Measurements from ENCODE around the gene RUNDC1.

Gene RUNDC1

DNA sequence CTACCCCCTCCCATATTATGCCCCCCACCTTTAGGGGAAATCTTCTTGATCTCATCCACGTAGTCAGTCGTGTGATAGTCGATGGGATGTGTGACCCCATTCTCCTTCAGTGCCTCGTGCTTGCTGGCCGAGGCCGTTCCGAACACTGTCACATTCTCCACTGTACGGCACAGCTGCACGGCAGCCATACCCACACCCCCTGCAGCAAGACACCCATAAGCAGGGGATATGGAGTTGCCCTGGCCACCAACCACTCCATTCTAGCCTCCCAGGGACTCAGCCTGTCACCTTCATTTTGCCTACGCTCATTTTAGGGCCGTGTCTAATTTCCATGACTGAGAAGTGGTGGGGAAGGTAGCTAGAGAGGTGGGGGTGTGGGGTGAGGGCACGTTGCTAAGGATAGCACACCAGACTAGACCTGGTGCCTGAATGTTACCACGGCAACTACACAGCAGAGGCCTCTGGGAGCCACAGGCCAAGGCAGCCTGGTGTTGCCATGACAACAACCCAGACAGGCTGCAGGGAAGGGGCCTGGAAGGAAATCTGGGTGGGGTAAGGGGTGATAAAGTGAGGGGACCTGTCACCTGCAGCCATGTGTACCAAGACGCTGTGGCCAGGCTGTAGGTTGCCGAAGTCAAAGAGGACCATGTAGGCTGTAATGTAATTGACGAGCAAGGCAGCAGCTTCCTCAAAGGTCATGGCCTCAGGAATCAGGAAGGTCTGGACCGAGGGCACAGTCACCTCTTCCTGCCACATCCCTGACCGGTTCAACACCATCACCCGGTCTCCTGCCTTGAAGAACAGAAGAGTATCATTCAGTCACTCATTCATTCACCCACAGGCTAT, 37.9 kb downstream of the RUNDC1 start:
- no peak for DNase-seq (ENCODE audit: low read depth in 2 of 3, low spot score in 1 of 3)

DNA sequence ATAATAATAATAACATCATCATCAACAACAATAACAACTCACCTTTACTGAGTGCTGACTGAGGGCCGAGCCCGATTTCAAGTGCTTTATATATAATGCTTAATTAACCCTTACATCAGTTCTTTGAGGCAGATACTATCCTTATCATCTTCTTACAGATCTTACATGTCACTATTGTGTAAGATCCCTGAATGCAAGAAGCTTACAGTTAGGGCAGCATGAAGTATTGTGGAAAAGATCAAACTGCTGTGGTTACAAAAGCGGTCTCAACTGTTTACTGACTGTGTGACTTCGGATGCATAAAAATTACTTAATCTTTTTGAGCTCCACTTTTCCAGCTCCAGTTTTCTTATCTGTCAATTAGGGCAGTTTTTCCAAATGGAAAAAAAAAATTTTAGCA, 38.6 kb downstream of the RUNDC1 start:
- DNase-seq (ENCODE audit: low read depth in 2 of 3, low spot score in 1 of 3): no peak

DNA sequence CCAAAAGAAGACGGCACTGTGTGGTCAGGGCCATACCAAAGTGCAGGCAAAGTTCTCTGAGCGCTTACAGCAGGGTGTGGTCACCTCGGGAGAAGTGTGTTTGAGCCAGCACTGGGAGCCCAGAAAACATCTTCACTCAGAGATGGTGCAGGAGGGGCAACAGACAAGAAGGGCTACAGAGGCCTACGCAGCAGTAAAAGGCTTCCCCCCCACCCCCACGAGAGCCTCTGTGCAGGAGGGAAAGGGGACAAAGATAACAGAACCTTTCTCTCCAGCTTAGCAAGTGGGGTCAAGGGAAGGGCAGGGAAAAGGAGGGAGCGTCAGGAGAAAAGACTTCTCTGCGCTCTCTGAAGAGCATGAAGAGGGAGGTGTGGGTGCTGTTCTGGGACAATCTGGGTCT, 39.1 kb downstream of the RUNDC1 start:
- DNase-seq (ENCODE audit: low read depth in 2 of 3, low spot score in 1 of 3): no peak

DNA sequence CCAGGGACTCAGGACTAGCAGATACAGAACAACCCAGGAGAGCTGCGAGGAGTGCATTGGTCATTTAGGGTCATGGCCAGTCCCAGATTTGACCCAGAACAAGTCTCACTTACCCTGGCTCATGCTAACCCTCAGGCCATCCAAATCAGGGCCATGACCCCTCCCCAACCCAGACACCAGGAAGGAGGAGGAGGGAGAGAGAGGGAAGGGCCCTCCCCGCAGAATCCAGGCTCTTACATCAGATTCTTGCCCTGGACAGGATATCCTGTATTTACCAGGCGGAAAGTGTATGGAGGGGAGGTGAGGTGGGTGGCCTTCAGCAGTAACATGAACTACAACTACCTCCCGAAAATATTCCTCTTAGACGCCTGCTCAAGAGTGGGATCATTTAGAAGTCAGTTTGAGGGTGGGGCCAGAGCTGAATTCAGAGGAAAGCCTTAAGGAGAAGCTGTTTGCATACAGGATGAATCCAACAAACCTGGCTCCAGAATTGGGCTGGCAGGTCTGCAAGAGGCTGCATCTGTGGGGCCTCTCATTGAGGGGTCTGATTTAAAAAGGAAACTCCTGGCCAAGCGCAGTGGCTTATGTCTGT, 39.8 kb downstream of the RUNDC1 start:
- no peak for DNase-seq (ENCODE audit: low read depth in 2 of 3, low spot score in 1 of 3)

DNA sequence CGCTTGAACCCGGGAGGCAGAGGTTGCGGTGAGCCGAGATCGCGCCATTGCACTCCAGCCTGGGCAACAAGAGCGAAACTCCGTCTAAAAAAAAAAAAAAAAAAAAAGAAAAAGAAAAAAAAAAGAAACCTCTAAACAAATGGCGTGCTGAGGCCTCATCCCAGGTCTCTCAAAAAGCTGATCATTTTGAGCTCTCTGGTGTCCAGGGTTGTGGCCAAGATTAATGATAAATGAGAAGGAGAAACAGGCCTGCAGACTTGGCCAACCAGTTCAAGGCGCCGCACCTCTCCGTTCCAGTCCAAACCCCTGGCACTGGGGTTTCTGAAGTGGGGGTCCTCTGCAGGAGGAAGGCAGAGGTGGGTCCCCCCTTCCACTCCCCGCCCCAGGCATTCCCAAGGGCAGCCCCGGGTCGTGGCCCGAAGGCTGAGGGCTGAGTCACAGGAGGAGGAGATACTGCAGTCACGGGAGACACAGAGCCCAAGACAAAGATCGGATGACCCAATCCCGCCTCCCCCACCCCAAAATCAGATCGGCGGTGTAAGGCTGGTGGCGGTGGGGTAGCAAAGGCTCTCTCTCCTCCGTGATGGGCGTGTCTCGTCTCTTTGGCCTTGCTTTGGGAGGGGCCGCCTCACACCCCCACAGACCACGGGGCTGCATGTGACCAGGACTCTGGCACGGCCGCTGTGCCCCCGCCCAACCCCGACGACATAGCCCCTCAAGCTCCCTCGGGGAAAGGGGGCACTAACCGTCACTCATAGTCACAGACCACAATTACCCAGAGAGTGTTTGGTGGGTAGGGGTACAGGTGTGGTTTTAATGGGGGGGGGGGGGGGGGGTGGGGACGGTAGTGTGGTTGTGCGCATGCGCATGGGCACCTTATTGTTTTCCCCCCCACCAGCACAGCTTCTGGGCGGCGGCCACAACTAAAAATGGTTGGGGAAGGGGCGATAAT, 40.7 kb downstream of the RUNDC1 start:
- no peak for DNase-seq (ENCODE audit: low read depth in 2 of 3, low spot score in 1 of 3)

DNA sequence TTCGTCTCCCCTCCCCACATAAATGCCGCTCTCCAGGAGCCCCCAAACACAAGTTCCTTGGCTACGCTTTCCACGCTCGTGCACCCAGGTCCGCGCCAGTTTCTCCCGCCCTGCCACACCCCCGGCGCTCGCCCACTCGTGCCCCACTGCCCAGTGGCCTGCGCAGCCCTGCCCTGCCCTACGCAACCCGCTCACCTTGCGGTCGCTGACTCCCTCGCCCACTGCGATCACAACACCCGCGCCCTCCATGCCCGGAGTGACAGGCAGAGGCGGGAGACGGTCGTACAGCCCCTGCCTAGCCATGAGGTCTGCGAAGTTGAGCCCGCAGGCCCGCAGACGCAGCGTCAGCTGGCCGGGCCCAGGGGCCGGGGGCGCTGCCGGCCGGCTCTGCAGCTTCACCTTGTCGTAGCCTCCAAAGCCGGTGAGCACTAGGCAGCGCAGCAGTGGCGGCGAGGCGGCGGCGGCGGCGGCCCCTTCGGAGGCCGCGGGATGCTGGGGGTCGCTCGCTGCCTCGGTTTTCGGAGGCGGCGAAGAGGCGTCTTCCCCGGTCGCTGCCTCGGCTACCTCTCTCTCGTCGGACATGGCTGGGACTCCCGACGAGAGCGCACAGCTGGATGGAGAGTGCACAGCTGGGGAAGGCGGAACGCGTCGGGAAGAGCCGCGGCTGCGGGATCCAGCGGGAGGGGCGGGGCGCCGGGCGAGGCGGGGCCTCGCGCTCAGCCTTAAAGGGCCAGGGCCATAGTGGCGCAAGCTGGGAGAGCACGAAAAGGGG, 41.6 kb downstream of the RUNDC1 start, which contains the start of gene VAT1:
TSS of gene VAT1 (minus strand) at position 645 of the 772 bp plus-strand sequence. CDS start at position 582, 63 bp downstream.
- DNase-seq (ENCODE audit: low read depth in 2 of 3, low spot score in 1 of 3): peak in 2 of 3 donors; percentile 47 to 67

DNA sequence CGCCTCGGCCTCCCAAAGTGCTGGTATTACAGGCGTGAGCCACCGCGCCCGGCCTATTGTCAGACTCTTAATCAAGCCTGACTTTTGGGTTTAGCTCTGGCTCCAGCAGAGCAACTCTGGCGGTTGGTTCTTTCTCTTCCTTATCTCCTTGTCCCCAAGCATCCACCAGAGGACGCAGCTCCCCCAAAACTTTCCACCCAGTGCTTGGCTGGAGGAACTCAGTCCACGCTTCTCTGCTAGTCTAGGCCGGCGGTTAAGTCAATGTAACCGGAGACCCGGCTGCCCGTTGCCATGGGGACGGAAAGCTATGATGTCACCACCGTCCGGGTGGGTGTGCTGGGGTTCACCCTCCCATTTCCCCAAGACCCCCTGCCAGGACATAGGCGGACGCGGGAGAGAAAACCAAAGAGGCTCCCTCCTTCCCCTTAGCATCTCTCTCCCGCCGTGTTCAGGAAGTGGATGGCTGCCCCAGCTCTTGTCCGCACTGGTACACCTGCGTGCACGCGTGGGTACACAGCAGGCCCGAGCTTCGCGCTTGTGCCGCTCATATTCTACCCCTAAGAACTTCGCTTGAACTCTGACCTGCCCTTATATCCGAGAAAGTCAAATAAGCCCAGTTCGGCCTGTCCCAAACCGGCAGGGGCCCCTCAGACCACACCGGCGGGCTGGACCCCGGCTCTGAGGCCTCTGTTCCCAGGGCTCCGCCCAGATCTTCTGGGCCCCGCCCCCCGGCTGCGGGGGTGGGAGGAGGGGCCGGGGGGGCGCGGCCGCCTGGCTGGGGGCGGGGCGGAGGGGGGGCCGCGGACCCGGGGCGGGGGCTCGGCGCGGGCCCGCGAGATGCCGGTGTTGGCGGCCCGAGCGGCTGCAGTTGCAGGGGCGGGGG, 44.3 kb downstream of the RUNDC1 start, which contains the start of gene RND2:
TSS of gene RND2 (plus strand) at position 825 of the 883 bp plus-strand sequence. CDS start 117 bp downstream, outside the sequence.
- DNase-seq (ENCODE audit: low read depth in 2 of 3, low spot score in 1 of 3): peak; percentile 61 to 74 (median 70)

DNA sequence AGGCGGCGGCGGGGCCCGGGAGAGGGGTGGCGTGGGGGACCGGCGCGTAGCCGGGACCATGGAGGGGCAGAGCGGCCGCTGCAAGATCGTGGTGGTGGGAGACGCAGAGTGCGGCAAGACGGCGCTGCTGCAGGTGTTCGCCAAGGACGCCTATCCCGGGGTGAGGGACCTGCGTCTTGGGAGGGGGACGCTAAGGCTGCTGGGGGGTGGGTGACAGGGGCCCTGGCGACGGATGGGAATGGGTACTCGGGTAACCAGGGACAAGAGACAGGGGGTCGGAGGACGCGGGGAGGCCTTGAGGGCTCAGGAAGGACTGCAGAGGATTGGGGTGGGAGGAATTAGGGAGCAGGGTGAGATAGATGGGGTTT, 44.9 kb downstream of the RUNDC1 start:
- no peak for DNase-seq (ENCODE audit: low read depth in 2 of 3, low spot score in 1 of 3)

DNA sequence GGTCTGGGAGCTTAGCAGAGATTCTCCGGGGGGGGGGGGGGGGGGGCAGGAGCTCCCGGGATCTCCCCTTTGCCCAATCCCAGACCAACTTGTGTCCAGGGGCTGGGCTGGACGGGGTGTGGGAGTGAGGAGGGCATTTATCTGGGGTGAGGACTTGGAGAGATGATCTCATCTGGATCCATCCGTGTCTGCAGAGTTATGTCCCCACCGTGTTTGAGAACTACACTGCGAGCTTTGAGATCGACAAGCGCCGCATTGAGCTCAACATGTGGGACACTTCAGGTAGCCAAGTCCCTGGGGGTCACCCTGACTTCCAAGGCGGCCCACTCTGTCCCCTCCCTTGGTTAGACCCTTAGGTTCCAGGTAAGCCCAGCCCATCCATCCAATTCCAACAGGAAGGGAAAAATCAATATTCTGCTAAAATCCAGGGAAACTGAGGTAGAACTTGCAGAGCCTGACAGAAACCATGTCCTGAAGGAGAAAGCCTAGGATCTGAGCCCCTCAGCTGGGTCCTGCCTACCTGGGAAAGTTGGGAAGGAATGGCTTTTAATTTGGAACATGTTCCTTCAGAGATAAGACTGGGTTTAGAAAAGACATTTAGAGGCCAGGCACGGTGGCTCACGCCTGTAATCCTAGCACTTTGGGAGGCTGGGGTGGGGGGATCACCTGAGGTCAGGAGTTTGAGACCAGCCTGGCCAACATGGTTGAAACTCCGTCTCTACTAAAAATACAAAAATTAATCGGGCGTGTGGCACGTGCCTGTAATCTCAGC, 45.6 kb downstream of the RUNDC1 start:
- DNase-seq (ENCODE audit: low read depth in 2 of 3, low spot score in 1 of 3): no peak

DNA sequence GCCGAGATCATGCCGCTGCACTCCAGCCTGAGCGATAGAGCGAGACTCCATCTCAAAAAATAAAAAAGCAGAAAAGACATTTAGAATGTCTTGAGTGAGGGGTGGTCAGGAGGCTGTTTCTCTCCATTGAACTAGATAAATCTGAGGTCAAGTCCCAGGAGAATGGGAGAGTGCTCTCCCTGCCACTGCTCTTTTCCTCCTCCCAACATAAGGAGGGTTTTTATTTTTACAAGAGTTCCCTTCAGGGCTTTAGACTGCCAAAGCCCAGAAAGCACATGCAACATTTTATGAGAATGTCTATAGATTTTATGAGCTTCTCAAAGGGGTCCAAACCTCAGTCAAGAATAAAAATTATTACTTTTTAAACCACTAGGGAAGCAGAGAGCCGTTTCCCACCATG, 46.2 kb downstream of the RUNDC1 start:
- DNase-seq (ENCODE audit: low read depth in 2 of 3, low spot score in 1 of 3): no peak

DNA sequence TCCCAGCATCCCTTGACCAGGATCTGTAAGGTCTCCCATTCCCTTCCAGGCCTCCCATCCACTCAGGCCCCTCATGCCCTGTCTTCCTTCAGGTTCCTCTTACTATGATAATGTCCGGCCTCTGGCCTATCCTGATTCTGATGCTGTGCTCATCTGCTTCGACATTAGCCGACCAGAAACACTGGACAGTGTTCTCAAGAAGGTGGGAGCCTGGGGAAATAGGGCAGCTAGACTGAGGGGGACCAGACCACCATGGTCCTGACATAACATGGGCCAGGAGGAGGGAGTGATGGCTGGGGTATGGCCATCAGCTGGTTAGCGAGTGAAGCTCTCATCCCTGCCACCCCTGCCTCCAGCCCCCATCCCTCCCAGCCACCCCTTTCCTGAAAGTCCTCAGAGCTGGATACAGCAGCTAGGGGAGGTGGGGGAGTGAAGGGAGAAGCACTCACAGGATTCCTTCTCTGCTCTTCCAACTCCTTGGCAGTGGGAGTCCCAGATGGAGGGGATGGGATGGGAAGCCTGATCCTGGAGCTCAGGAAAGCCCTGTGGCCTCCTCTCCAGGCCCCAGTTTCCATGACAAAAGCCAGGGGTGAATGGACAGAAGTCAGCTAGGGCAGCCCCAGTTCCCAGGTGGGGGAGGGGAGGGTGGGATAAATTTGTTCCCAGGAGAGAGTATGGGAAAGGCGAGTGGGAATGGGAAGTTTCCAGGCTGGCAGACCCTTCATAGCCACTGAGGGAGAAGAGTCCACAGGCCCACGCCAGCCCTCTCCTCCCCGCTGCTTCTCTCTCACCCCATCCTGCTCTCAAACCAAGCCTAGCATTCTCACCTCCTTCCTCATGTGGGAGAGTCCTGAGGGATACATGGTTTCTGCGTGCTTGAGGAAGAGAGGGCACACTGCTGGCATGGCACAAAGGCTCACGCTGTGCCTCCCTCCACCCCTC, 47.0 kb downstream of the RUNDC1 start:
- DNase-seq (ENCODE audit: low read depth in 2 of 3, low spot score in 1 of 3): no peak

DNA sequence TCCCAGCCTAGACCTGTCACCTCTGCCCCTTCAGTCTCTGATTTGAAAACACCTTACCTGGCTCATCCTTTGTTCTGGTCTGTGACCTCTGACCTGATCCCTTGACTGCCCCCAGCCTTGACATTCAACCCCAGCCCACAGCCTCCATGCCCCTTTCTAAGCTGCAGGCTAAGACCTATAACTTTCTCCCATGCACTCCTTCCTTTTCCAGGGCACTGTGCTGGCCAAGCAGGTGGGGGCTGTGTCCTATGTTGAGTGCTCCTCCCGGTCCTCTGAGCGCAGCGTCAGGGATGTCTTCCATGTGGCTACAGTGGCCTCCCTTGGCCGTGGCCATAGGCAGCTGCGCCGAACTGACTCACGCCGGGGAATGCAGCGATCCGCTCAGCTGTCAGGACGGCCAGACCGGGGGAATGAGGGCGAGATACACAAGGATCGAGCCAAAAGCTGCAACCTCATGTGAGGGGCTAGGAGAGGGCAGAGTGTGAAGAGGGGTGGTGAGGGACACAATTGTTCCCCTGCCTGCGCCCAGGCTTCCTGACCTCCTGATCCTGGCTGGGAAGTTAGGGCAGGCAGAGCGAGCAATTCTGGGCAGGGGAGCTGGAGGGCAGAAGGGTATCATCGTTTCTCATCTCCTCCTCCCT, 48.0 kb downstream of the RUNDC1 start:
- no peak for DNase-seq (ENCODE audit: low read depth in 2 of 3, low spot score in 1 of 3)

DNA sequence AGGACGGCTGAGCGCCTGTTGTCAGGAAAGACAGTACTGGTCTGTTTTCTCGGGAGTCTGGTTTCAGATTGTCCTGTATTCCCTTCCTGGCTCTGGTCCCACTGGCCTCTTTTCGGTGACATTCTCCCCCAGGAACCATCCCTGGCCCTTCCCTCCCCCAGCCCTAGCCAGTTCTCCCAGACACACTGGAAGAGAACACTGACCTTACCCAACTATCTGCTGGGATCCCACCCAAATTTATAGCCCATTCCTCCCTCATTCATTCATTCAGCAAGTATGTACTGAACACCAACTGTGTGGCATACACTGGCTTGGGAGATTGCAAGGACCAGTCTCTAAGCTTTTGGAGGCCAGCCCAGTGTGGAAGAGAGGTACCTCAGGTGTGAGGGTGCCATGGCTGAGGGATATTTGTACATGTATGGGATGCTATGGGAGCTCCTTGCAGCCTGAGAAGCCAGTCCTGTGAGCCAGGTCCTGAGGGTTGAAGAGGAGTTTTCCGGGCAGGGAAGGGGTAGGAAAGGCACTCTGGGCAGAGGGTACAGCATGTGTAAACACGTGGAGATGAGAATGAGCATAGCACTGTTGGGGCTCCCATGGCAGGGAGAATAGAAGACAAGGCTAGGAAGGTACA, 49.9 kb downstream of the RUNDC1 start:
- DNase-seq (ENCODE audit: low read depth in 2 of 3, low spot score in 1 of 3): no peak

DNA sequence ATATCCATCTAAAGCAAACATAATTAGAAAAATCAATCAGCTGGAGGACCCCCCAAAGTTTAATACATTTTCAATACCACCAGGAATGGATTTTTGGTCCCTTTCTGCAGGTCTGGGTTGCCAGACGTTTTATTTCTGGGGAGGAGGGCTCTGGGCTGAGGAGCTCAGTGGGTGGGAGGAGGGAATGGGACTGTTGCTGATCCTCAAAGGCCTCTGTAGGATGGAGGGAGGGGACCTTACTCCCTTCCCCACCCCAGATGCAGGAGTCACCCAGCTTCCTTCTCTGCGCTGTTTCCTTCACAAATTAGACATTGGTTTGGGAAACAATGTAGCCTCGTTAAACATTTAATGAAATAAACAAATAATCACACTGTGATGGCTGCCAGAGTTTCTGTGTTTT, 51.3 kb downstream of the RUNDC1 start:
- no peak for DNase-seq (ENCODE audit: low read depth in 2 of 3, low spot score in 1 of 3)

DNA sequence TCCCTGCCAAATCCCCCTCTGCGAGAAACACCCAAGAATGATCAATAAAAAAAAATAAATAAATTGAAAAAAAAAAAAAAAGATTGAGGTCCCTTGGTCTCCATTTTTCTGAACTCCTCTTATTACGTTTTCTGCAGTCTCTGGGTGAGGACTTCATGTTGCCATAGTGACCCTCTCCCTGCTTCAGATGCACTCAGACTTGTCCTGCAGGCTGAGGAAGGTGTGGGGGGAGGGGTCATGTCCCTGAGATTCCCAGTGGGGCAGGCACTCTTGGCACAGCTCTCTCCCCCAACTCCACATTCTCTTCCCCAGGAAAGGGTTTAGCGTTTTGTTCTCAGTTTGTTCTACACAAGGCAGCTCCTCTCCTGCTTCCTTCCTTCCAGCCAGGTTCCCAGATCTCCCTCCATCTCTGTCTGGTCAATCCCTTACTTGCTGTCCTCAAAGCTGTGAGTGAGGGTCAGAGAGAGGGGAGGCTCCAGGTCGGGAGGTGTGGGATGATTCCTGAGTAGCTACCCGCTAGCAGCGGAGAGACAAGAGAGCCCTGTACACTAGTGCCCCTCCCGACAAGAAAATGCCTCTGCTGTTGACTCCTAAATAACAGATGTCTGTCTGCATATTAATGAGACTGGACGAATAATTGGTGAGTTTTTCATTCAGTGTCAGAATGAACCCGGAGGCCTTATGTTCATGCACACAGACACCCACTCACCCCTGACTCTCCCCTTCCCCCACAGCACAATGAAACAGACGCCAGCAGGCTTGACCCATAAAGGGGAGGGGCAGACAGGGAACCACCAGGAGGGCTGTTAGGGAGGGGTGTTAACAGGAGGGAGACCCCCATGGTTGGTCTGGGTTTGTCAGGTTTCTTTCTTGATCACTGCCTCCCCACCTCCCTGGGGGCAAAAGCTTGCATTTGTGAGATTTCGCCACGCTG, 53.9 kb downstream of the RUNDC1 start:
- no peak for DNase-seq (ENCODE audit: low read depth in 2 of 3, low spot score in 1 of 3)

DNA sequence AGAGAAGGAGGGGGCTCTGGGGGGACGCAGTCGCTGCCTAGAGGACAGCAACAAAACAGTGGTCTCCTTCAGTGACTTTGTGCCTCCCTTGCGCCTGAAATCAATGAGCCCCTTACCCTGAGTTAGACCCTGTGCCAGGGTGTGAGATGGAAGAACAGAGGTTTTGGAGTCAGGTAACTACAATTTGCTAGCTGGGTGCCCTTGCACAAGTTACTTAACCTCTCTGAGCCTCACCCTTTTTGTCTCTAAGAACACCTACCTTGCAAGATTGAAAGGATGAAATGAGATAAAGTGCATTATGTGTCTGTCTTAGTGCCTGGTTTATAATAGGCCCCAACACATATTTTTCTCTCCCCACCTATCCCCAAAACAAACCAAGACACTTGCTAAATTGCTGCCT, 54.5 kb downstream of the RUNDC1 start:
- no peak for DNase-seq (ENCODE audit: low read depth in 2 of 3, low spot score in 1 of 3)
